Osteoblast (primary cell): ENCODE measurements around the gene HHAT. TPM values are rescaled to one million over a fixed set of nuclear protein-coding genes. Genes with fewer than 3 reads are reported as not detected.

Experiments
- DNase-seq: peaks from one replicate; pipeline ENCODE4 v3.0.0; 2011; ENCODE audit warnings: low spot score, mixed read lengths; ENCODE audit not compliant: insufficient read length; ENCODE audit errors: missing footprints
- H2AFZ ChIP-seq: 2 replicates; pipeline ENCODE4 v1.6.0; 2011; ENCODE audit warnings: mild to moderate bottlenecking, low read length
- H3K27ac ChIP-seq: 2 replicates; pipeline ENCODE4 v1.5.1; 2011; ENCODE audit warnings: mild to moderate bottlenecking, low read depth, low read length, moderate library complexity
- H3K27me3 ChIP-seq: 2 replicates; pipeline ENCODE4 v1.6.0; 2012; ENCODE audit warnings: mild to moderate bottlenecking, control low read depth, inconsistent platforms, low read length, moderate library complexity; ENCODE audit not compliant: insufficient read depth
- H3K36me3 ChIP-seq: 2 replicates; pipeline ENCODE4 v1.5.1; 2011; ENCODE audit warnings: mild to moderate bottlenecking, low read length, control low read depth, moderate library complexity; ENCODE audit not compliant: insufficient read depth
- H3K4me1 ChIP-seq: 2 replicates; pipeline ENCODE4 v1.5.1; 2011; ENCODE audit warnings: mild to moderate bottlenecking, low read length, control low read depth, moderate library complexity; ENCODE audit not compliant: insufficient read depth
- H3K4me2 ChIP-seq: 2 replicates; pipeline ENCODE4 v1.6.0; 2011; ENCODE audit warnings: mild to moderate bottlenecking, low read length; ENCODE audit not compliant: insufficient read depth
- H3K4me3 ChIP-seq: fragments of 200-600 bp; sonication (generic); 3 replicates; pipeline ENCODE4 v1.5.1; 2012; ENCODE audit warnings: mild to moderate bottlenecking, low read length, inconsistent platforms; ENCODE audit not compliant: insufficient read depth
- H3K79me2 ChIP-seq: 2 replicates; pipeline ENCODE4 v1.6.0; 2012; ENCODE audit warnings: mild to moderate bottlenecking, low read length, control low read depth, inconsistent platforms; ENCODE audit not compliant: insufficient read depth
- H3K9me3 ChIP-seq: 2 replicates; pipeline ENCODE4 v1.5.1; 2011; ENCODE audit warnings: low read depth, low read length, control low read depth
- H4K20me1 ChIP-seq: 2 replicates; pipeline ENCODE4 v1.6.0; 2012; ENCODE audit warnings: mild to moderate bottlenecking, low read length, control low read depth; ENCODE audit not compliant: insufficient read depth
- CTCF ChIP-seq: IDR thresholded peaks from 2 replicates; pipeline ENCODE4 v1.5.1; 2011; ENCODE audit warnings: mild to moderate bottlenecking, low read depth, low read length, moderate library complexity; ENCODE audit errors: extremely low read depth
- total RNA-seq: library from RNA; depleted of rRNA; stranded (reverse); fragments of >200 nt; gene quantifications from 2 replicates; pipeline ENCODE4 v1.2.3, GENCODE V29; 2012

The HHAT gene
- total RNA-seq, 1 donor: 5.1 TPM

GRCh38 chr1:210536254-210536961 is 207.7 kb downstream of the HHAT start:
- Histone ChIP-seq H3K79me2 (no peaks in the 10 kb centered on the region), H3K27ac (no peak overlapping the region), H3K4me3 (no peak overlapping the region), H3K4me2 (no peak overlapping the region), H4K20me1 (no peaks in the 10 kb centered on the region), H3K27me3 (no peaks in the 10 kb centered on the region), H3K36me3 (no peaks in the 10 kb centered on the region), H3K9me3 (no peaks in the 10 kb centered on the region), H2AFZ (no peak overlapping the region), H3K4me1 (no peaks in the 10 kb centered on the region)
- no peak for TF ChIP-seq CTCF
- no peak for DNase-seq

GRCh38 chr1:210540288-210540687 is 211.6 kb downstream of the HHAT start:
- Histone ChIP-seq H3K9me3 (no peaks in the 10 kb centered on the region), H3K27me3 (no peaks in the 10 kb centered on the region), H3K4me3 (no peak overlapping the region), H2AFZ (no peak overlapping the region), H3K79me2 (no peaks in the 10 kb centered on the region), H3K36me3 (no peaks in the 10 kb centered on the region), H3K4me2 (no peak overlapping the region), H4K20me1 (no peaks in the 10 kb centered on the region), H3K27ac (no peak overlapping the region), H3K4me1 (no peaks in the 10 kb centered on the region)
- TF ChIP-seq CTCF: no peak
- no peak for DNase-seq

GRCh38 chr1:210541680-210542358 is 213.1 kb downstream of the HHAT start:
- Histone ChIP-seq H4K20me1 (no peaks in the 10 kb centered on the region), H3K27me3 (no peaks in the 10 kb centered on the region), H3K9me3 (no peaks in the 10 kb centered on the region), H3K4me3 (no peak overlapping the region), H2AFZ (no peak overlapping the region), H3K4me1 (no peaks in the 10 kb centered on the region), H3K27ac (no peak overlapping the region), H3K79me2 (no peaks in the 10 kb centered on the region), H3K4me2 (no peak overlapping the region), H3K36me3 (no peaks in the 10 kb centered on the region)
- TF ChIP-seq CTCF: no peak
- DNase-seq: no peak

GRCh38 chr1:210551899-210552298 is 223.2 kb downstream of the HHAT start:
- no peak for DNase-seq
- Histone ChIP-seq H3K4me2 (no peak overlapping the region), H2AFZ (no peak overlapping the region), H3K27me3 (no peaks in the 10 kb centered on the region), H3K36me3 (no peaks in the 10 kb centered on the region), H3K27ac (no peak overlapping the region), H4K20me1 (no peaks in the 10 kb centered on the region), H3K4me1 (no peaks in the 10 kb centered on the region), H3K79me2 (no peaks in the 10 kb centered on the region), H3K4me3 (no peak overlapping the region), H3K9me3 (no peaks in the 10 kb centered on the region)
- no peak for TF ChIP-seq CTCF
